NCI-H1694 (cell line): ENCODE measurements around the gene BAIAP3.

Experiments
- DNase-seq: peaks from one replicate; lab custom pipeline; 2025; lab: John Stamatoyannopoulos, UW

The BAIAP3 gene

DNA sequence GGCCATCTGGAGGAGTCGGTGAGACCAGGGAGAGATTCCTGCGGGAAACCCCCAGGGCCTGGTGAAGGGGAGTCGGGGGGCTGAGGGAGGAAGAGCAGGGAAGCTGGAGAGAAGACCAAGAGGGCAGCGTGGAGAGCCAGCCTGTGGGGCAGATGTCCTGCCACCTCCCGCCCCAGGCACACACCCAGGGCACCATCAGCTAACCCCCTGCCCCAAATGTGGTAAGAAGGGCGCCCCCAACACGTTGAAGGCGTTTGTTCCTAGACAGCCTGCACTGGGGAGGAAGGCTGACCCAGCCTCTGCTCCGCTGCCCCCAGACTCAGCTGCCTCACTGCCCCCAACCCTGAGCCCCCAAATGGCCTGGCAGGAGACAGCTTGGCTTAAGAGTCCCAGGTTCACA, 1.3 kb downstream of the BAIAP3 start:
- no peak for DNase-seq

GRCh38 chr16:1335211-1335971, 1.9 kb downstream of the BAIAP3 start:
- no peak for DNase-seq

DNA sequence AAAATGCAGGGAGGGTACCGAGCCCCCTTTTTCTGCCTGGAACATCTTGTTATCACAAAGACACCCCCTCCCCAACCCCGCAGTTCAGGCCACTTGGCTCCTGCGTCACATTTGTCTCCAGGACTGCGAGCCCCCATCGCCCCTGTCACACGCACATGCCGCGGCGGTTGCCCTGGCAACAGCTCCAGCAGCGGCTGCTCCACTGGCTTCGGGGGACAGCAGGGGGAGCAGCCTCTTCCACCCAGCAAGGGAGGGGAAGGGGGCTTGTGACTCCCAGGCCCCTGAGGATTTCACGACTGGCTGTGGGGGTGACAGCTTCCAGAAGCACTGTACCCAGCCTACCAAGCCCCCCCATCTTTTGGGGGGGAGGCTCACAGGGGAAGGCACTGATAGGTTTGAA, 2.6 kb downstream of the BAIAP3 start:
- no peak for DNase-seq

DNA sequence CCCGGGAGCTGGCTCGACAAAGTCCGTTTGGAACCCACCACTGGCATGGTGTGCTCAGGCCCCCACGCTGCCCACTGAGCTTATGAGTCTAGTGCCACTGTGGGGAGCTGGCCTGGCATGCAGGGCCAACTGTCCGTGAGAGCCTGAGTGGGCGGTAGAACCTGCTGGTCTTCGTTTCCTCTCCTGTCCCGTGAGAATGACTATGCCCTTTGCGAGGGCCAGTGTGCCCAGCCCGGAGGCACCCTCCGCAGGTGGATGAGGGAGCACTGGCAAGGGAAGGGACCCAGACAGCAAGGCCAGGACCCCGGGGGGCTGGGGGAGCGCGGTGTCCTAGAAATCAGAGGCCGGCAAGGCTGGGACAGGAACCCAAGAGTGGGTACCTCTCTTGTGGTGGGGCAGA, 3.2 kb downstream of the BAIAP3 start:
- DNase-seq: no peak

GRCh38 chr16:1337486-1337885, 4.0 kb downstream of the BAIAP3 start:
- no peak for DNase-seq

DNA sequence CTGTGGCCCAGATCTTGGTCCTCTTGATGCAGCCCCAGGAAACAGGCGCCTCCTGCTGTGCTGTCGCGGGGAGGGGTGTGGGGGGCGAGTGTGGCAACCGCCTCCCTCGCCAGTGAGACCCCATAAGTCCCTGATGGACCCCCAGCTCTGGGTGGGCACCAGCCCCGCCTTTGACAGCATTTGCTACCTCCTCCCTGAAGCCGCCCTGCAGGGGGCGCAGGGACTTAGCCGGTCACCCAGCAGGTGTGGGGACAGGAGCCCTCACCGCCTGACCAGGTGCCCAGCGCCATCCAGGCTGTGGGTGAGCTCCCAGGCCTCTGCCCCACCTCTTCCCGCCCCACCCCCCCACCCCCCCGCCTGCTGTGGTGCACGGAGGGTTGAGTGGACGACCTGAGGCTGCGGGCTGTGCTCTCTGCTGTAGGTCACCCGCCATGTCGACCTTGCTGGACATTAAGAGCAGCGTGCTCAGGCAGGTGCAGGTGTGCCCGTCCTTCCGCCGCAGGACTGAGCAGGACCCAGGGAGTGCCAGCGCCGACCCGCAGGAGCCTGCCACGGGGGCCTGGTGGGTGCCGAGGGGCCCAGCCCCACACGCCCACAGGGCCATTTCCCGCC, 4.8 kb downstream of the BAIAP3 start:
- no peak for DNase-seq

DNA sequence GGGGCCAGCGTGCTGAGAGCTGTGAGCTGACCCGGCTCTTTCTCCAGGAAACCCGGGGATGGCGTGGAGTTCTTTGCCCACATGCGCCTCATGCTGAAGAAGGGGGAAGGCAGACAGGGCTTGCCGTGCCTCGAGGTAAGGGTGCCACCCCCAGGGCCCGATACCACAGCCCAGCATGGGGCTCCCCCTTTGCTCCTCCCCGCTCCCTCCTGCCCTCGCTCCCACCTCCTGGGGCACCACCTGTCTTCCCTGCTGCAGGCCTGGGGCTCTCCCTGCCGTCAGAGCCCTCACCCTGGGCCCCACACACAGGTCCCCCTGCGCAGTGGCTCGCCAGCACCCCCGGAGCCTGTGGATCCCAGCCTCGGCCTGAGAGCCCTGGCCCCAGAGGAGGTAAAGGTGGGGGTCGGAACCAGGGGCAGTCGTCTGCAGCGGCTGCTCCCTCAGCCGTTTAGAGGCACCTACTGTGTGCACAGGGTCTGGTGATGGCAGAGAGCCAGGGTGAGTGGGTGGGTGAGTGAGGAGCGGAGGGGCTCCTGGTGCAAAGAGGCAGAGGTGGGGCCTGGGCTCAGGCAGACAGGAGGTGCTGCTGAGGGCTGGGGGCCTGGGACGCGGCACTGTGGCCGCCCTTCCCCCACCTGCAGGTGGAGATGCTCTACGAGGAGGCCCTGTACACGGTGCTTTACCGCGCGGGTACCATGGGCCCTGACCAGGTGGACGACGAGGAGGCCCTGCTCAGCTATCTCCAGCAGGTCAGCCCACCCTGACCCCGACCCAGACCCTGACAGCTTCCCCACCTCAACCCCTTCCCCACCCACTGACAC, 5.6 kb downstream of the BAIAP3 start:
- no peak for DNase-seq

GRCh38 chr16:1340730-1341494, 7.5 kb downstream of the BAIAP3 start:
- no peak for DNase-seq

DNA sequence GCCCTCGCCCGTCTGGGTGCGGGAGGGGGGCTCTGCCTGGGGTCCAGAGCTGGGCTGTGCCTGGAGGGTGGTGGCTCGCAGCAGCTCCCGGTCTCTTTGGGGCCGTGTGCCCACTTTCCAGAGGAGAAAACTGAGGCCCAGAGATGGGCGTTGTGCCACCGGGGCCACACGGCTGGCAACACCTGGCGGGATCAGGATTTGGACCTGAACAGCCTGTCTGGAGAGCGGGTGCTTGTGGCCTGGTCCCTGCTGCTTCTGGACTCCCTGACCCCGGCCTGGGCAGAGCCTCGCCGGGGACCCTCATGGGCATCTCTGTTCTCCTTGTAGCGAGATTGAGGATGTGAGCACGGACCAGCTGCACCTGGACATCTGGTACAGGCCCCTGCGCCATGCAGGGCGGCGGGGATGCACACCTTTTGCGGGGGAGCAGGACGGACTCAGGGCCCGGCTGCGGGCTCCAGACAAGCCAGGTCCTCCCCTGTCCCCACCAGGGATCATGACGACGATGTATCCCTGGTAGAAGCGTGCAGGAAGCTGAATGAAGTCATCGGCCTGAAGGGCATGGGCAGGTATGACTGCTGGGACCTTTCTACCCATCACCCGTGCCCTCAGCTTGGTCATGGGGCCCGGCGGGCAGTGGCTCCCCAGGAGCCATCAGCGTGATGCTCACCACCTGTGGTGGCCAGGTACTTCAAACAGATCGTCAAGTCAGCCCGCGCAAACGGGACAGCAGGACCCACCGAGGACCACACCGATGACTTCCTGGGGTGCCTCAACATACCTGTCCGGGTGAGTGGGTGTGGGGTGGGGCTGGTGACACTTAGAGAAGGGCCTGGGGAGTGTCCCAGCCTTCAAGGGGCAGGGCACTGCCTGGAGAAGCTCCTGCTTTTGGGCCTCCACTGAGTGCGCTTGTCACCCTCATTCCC, 8.3 kb downstream of the BAIAP3 start:
- DNase-seq: no peak

DNA sequence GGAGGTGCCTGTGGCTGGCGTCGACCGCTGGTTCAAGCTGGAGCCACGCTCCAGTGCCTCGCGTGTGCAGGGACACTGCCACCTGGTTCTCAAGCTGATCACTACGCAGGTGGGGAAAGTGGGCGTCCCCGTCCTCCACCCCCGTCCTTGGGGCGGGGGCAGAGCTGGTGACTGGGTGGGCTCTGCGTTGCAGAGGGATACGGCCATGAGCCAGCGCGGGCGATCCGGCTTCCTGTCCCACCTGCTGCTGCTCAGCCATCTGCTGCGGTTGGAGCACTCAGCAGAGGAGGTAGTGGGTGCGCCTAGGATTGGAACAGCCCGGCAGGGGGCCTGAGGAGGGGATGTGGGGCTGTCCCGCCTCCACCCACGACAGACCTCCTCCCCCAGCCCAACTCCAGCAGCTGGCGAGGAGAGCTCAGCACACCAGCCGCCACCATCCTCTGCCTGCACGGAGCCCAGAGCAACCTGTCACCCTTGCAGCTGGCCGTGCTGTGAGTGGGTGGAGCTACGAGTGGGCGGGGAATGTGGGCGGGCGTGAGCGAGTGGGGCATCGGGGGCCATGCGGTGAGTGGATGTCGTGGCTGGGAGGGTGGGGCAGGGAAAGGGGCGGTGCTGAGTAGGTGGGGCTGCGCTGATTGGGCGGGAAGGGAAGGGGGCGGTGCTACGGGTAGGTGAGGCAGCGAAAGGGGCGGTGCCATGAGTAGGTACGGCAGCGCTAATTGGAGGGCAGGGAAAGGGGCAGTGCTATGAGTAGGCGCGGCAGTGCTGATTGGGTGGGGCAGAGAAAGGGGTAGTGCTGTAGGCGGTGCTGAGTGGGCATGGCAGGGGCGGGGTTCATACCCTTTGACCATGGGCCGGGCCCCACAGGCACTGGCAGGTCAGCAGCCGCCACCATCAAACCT, 9.3 kb downstream of the BAIAP3 start:
- peak; percentile 96 for DNase-seq

- DNase-seq: no peak
Measured at GRCh38 chr16:1343428-1344242, 10.2 kb downstream of the BAIAP3 start.

DNA sequence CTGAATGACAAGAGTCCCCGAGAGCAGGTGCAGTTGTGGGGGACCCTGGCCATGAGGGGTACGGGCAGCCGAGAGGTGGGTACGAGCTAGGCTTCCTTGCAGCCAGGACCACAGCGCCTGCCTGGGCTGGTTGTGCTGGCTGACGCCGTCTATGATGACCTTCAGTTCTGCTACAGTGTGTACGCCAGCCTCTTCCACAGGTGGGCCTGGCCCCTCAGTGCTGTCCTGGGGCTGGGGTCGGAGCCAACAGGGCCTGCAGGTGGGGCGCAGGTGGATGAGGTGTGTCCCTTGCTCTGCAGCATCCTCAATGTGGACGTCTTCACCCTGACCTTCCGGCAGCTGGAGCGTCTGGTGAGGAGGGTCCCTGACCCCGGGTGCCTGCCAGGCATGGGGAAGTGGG, 11.1 kb downstream of the BAIAP3 start:
- DNase-seq: no peak

- no peak for DNase-seq
Measured at GRCh38 chr16:1345087-1345486, 11.6 kb downstream of the BAIAP3 start.

GRCh38 chr16:1345651-1346421, 12.4 kb downstream of the BAIAP3 start:
- DNase-seq: no peak

GRCh38 chr16:1346422-1347285, 13.2 kb downstream of the BAIAP3 start:
- DNase-seq: no peak

DNA sequence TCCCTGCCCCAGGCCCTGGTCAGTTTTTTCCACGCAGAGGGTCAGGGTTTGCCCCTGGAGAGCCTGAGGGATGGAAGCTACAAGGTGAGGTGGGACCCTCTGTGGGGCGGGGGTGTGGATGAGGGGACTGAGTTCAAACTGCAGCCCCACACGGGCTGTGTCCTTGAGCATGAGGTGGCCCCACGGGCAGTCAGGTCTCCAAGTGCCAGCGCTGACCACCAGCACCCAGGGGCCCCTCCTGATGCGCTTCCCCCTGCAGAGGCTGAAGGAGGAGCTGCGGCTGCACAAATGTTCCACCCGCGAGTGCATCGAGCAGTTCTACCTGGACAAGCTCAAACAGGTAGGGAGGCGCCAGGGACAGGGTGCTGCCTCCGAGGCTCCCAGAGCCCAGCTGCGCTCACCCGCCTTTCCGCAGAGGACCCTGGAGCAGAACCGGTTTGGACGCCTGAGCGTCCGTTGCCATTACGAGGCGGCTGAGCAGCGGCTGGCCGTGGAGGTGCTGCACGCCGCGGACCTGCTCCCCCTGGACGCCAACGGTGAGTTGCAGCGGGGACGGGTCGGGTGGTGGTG, 13.9 kb downstream of the BAIAP3 start:
- DNase-seq: no peak

DNA sequence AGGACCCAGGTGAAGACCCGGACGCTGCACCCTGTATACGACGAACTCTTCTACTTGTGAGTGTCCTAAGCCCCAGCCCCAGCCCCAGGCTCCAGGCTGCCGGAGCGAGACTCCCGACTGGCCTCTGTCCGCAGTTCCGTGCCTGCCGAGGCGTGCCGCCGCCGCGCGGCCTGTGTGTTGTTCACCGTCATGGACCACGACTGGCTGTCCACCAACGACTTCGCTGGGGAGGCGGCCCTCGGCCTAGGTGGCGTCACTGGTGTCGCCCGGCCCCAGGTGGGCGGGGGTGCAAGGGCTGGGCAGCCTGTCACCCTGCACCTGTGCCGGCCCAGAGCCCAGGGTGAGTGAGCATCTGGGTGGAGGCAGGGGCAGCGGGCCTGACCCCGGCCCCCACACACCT, 14.5 kb downstream of the BAIAP3 start:
- DNase-seq: no peak
